CD14-positive monocyte (primary cell): ENCODE results near the gene NDUFB10. TPM values are rescaled to one million over a fixed set of nuclear protein-coding genes. Genes with fewer than 3 reads are reported as not detected.
A peak's percentile ranks its signal among the peaks of the same experiment; 100 is the strongest.
"Not testable (repeated sequence)": the region's sequence is repeated elsewhere in the genome, so short reads cannot be mapped to it uniquely, and the experiment has no call there.

Source experiments
- DNase-seq, 3 donors: peaks; one replicate each; pipeline ENCODE4 v3.0.0-alpha.2; 2011 to 2022
- H2AFZ ChIP-seq: 2 replicates; pipeline ENCODE4 v1.6.0; 2012; ENCODE audit warnings: mild to moderate bottlenecking, low read depth, low read length, inconsistent platforms; ENCODE audit not compliant: insufficient read depth, poor library complexity, severe bottlenecking
- H3K27ac ChIP-seq, 2 donors: 1 replicate in 1 of 2; 2 replicates in 1 of 2; pipeline ENCODE4 v1.5.1; 2012 to 2013; ENCODE audit warnings: low read length in 2 of 2, control low read depth in 1 of 2, inconsistent platforms in 1 of 2, low read depth in 1 of 2, mild to moderate bottlenecking in 1 of 2
- H3K27me3 ChIP-seq, 2 donors: one replicate each; pipeline versions ENCODE4 v1.6.0 to v1.6.1; 2011 to 2013; ENCODE audit warnings: low read length in 2 of 2; ENCODE audit not compliant: control insufficient read depth in 2 of 2, insufficient read depth in 2 of 2
- H3K36me3 ChIP-seq, 2 donors: replicated peaks in 1 of 2; 1 replicate in 1 of 2; 2 replicates in 1 of 2; pipeline versions ENCODE4 v1.5.1 to v1.6.1; 2012 to 2013; ENCODE audit warnings: low read length in 2 of 2, control low read depth in 1 of 2, inconsistent platforms in 1 of 2, mild to moderate bottlenecking in 1 of 2; ENCODE audit not compliant: insufficient read depth in 2 of 2, control insufficient read depth in 1 of 2
- H3K4me1 ChIP-seq, 2 donors: 1 replicate in 1 of 2; 2 replicates in 1 of 2; pipeline versions ENCODE4 v1.5.1 to v1.6.1; 2012 to 2013; ENCODE audit warnings: low read length in 2 of 2, control low read depth in 1 of 2, inconsistent platforms in 1 of 2, mild to moderate bottlenecking in 1 of 2, moderate library complexity in 1 of 2; ENCODE audit not compliant: insufficient read depth in 2 of 2, control insufficient read depth in 1 of 2
- H3K4me2 ChIP-seq: replicated peaks from 2 replicates; pipeline ENCODE3; 2012; ENCODE audit warnings: low read length, moderate library complexity, mild to moderate bottlenecking; ENCODE audit not compliant: poor library complexity, severe bottlenecking; ENCODE audit errors: extremely low read depth
- H3K4me3 ChIP-seq, 3 experiments: fragments of 200-600 bp in 1 of 3; sonication (generic) in 1 of 3; replicated peaks in 1 of 3; 1 replicate in 2 of 3; 2 replicates in 1 of 3; pipeline ENCODE4 v1.5.1; 2011 to 2013; ENCODE audit warnings: low read length in 3 of 3, mild to moderate bottlenecking in 3 of 3, control low read depth in 2 of 3, low read depth in 2 of 3, inconsistent platforms in 1 of 3, moderate library complexity in 1 of 3
- H3K79me2 ChIP-seq: 2 replicates; pipeline ENCODE4 v1.6.0; 2012; ENCODE audit warnings: mild to moderate bottlenecking, control low read depth, inconsistent platforms, low read length, moderate library complexity; ENCODE audit not compliant: insufficient read depth
- H3K9ac ChIP-seq: 2 replicates; pipeline ENCODE4 v1.6.0; 2017; ENCODE audit warnings: low read length, mild to moderate bottlenecking; ENCODE audit not compliant: insufficient read depth, poor library complexity, severe bottlenecking
- H3K9me3 ChIP-seq, 2 donors: replicated peaks in 1 of 2; 1 replicate in 1 of 2; 2 replicates in 1 of 2; pipeline versions ENCODE4 v1.5.1 to v1.6.1; 2012 to 2013; ENCODE audit warnings: low read length in 2 of 2, control low read depth in 1 of 2; ENCODE audit not compliant: control insufficient read depth in 1 of 2, insufficient read depth in 1 of 2
- H4K20me1 ChIP-seq: 2 replicates; pipeline ENCODE4 v1.6.0; 2012; ENCODE audit warnings: mild to moderate bottlenecking, low read length, control low read depth, moderate library complexity; ENCODE audit not compliant: insufficient read depth
- H3K27ac Mint-ChIP-seq, 7 donors: one replicate each; pipeline ENCODE4 v1.8.0; 2020; ENCODE audit warnings: mild to moderate bottlenecking in 7 of 7, mixed read lengths in 7 of 7, moderate library complexity in 6 of 7, inconsistent platforms in 2 of 7
- H3K27me3 Mint-ChIP-seq, 3 donors: one replicate each; pipeline ENCODE4 v1.8.0; 2021 to 2022; ENCODE audit warnings: low read depth in 3 of 3, mild to moderate bottlenecking in 3 of 3, mixed read lengths in 3 of 3, moderate library complexity in 3 of 3, inconsistent platforms in 1 of 3
- H3K36me3 Mint-ChIP-seq, 2 donors: one replicate each; pipeline ENCODE4 v1.8.0; 2020; ENCODE audit warnings: mixed read lengths in 2 of 2, inconsistent platforms in 1 of 2, mild to moderate bottlenecking in 1 of 2
- H3K4me1 Mint-ChIP-seq: one replicate; pipeline ENCODE4 v1.8.0; 2020; ENCODE audit warnings: mild to moderate bottlenecking, mixed read lengths
- H3K4me3 Mint-ChIP-seq, 2 donors: one replicate each; pipeline ENCODE4 v1.8.0; 2020; ENCODE audit warnings: mild to moderate bottlenecking in 2 of 2, mixed read lengths in 2 of 2, moderate library complexity in 1 of 2
- H3K9me3 Mint-ChIP-seq, 7 donors: one replicate each; pipeline ENCODE4 v1.8.0; 2020 to 2022; ENCODE audit warnings: mixed read lengths in 7 of 7, mild to moderate bottlenecking in 6 of 7, moderate library complexity in 6 of 7, inconsistent platforms in 2 of 7
- CTCF ChIP-seq: fragments of 200-600 bp; IDR thresholded peaks from one replicate; pipeline ENCODE4 v1.8.0; 2022; ENCODE audit warnings: antibody characterized with exemption, mild to moderate bottlenecking
- WGBS: methylation state at CpG from one replicate; pipeline ENCODE4 v1.1.5; 2013; ENCODE audit warnings: missing lambda C conversion rate; ENCODE audit not compliant: insufficient coverage; 5-methylcytosine and 5-hydroxymethylcytosine counted together
- intact Hi-C, 2 donors: fragments of 100-400 bp; cut with micrococcal nuclease; formaldehyde crosslinking; loops; one replicate each; pipeline versions ENCODE4 v1.15.0 to v1.15.1; 2023
- polyA plus RNA-seq, 3 donors: library from polyadenylated mRNA; depleted of rRNA in 1 of 3; unstranded in 2 of 3; stranded (reverse) in 1 of 3; fragments of 300-500 nt in 2 of 3; fragments of >200 nt in 1 of 3; fragmentation: Illumina TruSeq in 2 of 3; gene quantifications; 1 replicate in 2 of 3; 2 replicates in 1 of 3; pipeline ENCODE4 v1.2.3, GENCODE V29; 2012 to 2021

NDUFB10 gene
- polyA plus RNA-seq, 3 donors: 121 to 215 (median 186) TPM

DNA sequence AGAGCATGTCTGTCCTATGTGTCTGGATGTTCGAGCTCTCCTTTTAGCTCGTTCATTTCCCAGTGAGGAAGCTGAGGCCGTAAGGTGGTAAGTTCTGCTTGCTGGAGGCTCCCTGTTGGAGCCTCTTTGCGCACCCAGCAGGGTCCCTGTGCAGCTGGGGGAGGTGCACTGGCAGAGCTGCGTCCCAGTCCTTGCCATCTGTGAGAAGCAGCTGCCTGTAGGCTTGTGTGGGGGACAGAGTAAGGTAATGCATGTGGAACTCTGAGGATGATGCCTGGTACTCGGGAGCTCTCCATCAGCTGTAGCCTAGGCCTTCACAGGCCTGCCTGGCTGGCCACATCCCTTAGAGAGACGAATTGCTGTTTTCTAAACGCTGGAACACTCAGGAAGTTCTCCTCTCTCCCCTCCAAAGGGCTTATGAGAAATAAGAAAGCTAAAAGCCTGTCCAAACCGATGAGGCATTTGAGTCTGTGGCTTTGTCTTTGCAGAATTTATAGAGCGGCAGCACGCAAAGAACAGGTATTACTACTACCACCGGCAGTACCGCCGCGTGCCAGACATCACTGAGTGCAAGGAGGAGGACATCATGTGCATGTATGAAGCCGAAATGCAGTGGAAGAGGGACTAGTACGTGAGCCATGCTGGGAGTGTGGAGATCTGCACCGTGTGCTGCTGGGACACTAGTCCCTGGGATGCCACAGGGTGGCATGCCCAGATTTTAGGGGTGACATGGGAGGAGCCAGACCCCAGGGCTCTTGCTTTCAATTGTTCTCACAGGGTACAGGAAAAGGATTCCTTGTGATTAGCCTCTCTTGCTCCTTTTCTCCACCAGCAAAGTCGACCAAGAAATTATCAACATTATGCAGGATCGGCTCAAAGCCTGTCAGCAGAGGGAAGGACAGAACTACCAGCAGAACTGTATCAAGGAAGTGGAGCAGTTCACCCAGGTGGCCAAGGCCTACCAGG lies 1.6 kb downstream of the NDUFB10 start:
- 62% methylated on average over 16 of the region's 20 CpGs for WGBS
- peaks cover 24 to 30% of the 10 kb centered on the region in 2 donors for H3K36me3 Mint-ChIP-seq
- peaks cover 0 to 8% (median 0%) of the 10 kb centered on the region in 7 donors for H3K9me3 Mint-ChIP-seq
- Histone ChIP-seq H3K4me1 (peaks cover 38 to 52% of the 10 kb centered on the region in 2 donors), H3K9me3 (no peaks in the 10 kb centered on the region), H3K79me2 (peaks cover 51% of the 10 kb centered on the region), H3K27me3 (no peaks in the 10 kb centered on the region), H3K36me3 (peaks cover 21% of the 10 kb centered on the region in 2 donors), H3K27ac (peak overlapping the region in 1 of 2 donors; percentile 20), H2AFZ (no peak overlapping the region), H3K4me3 (peak overlapping the region in 1 of 3 experiments; percentile 93), H3K9ac (no peak overlapping the region), H4K20me1 (peaks cover 35% of the 10 kb centered on the region), H3K4me2 (peak overlapping the region; percentile 82)
- intact Hi-C loops: no loop called here
- H3K4me1 Mint-ChIP-seq: peaks cover 45% of the 10 kb centered on the region
- H3K27ac Mint-ChIP-seq: peak overlapping the region in 6 of 7 donors; percentile 32 to 80 (median 67)
- H3K27me3 Mint-ChIP-seq: peaks cover 6 to 26% (median 22%) of the 10 kb centered on the region in 3 donors
- TF ChIP-seq CTCF: no peak
- peak overlapping the region; percentile 88 to 91 for H3K4me3 Mint-ChIP-seq
- DNase-seq: no peak

- Mint-ChIP-seq H3K9me3 (peaks cover 0 to 8% (median 0%) of the 10 kb centered on the region in 7 donors), H3K4me1 (peaks cover 45% of the 10 kb centered on the region), H3K27ac (no peak overlapping the region), H3K36me3 (peaks cover 24 to 30% of the 10 kb centered on the region in 2 donors), H3K4me3 (no peak overlapping the region), H3K27me3 (peaks cover 5 to 22% (median 18%) of the 10 kb centered on the region in 3 donors)
- H3K4me1 ChIP-seq: peaks cover 39 to 53% of the 10 kb centered on the region in 2 donors
- no peaks in the 10 kb centered on the region for H3K9me3 ChIP-seq
- intact Hi-C loops: no loop called here
- WGBS: 44% methylated on average over 1 of the region's 6 CpGs
- no peak for DNase-seq
- no peak for TF ChIP-seq CTCF
- H3K27me3 ChIP-seq: no peaks in the 10 kb centered on the region
- H4K20me1 ChIP-seq: peaks cover 35% of the 10 kb centered on the region
- no peak overlapping the region for H3K4me2 ChIP-seq
- H3K9ac ChIP-seq: no peak overlapping the region
- no peak overlapping the region for H2AFZ ChIP-seq
- no peak overlapping the region for H3K4me3 ChIP-seq
- peaks cover 21% of the 10 kb centered on the region in 2 donors for H3K36me3 ChIP-seq
- H3K79me2 ChIP-seq: peaks cover 52% of the 10 kb centered on the region
- H3K27ac ChIP-seq: no peak overlapping the region
Observed at GRCh38 chr16:1961651-1962067, 2.3 kb downstream of the NDUFB10 start.

DNA sequence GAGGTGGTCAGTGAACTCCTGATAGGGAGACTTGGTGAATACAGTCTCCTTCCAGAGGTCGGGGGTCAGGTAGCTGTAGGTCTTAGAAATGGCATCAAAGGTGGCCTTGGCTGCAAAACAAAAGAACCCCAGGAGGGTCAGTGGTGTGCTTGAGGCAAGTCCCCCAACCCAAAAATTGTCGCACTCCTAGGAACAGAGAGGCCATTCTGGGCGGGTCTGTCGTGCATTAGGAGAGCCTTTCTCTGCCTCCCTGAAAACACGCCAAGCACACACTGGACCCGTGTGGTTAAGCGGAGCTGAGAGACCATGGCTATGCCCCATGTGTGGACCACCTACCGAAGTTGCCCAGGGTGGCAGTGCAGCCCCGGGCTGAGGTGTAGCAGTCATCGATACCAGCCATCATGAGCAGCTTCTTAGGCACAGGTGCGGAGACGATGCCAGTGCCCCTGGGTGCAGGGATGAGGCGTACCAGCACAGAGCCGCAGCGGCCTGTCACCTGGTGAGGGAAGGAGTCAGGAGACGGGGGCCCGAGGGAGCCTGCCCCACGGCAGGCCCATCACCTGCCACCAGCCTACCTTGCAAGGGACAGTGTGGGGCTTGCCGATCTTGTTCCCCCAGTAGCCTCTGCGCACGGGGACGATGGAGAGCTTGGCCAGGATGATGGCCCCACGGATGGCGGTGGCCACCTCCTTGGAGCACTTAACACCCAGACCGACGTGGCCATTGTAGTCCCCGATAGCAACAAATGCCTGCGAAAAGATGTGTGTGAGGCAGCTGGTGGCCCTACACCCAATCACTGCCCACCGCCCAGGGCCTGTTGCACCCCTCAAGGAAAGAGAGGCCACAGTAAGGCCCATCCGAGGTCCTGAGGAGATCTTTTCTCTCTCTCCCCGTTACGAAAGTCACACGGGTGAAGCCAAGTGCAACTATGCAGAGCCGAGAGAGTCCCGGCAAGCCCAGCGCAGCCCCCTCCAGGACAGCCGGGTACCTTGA lies 3.1 kb downstream of the NDUFB10 start:
- Mint-ChIP-seq H3K27ac (peak overlapping the region in 2 of 7 donors; percentile 66 to 71), H3K36me3 (peaks cover 24 to 30% of the 10 kb centered on the region in 2 donors), H3K27me3 (peaks cover under 1 to 14% (median 11%) of the 10 kb centered on the region in 3 donors), H3K4me1 (peaks cover 45% of the 10 kb centered on the region), H3K4me3 (peak overlapping the region in 1 of 2 donors; percentile 66)
- peaks cover 35% of the 10 kb centered on the region for H4K20me1 ChIP-seq
- H3K36me3 ChIP-seq: peaks cover 21% of the 10 kb centered on the region in 2 donors
- H3K4me2 ChIP-seq, DNase-seq, H2AFZ ChIP-seq, H3K9me3 ChIP-seq, H3K27me3 ChIP-seq, H3K4me3 ChIP-seq, intact Hi-C loops, H3K9ac ChIP-seq, H3K27ac ChIP-seq, H3K9me3 Mint-ChIP-seq: not testable (repeated sequence)
- WGBS: 85% methylated on average over 26 of the region's 37 CpGs
- peaks cover 52% of the 10 kb centered on the region for H3K79me2 ChIP-seq
- peaks cover 39 to 53% of the 10 kb centered on the region in 2 donors for H3K4me1 ChIP-seq
